ENCODE data around the gene CDH13.

Gene CDH13

GRCh38 chr16:83814659-83814985 lies 1187.9 kb downstream of the CDH13 start:
- H3K4me1 ChIP-seq (ENCODE audit: control insufficient read depth in 5 of 5, insufficient read depth in 5 of 5, low read length in 5 of 5): peaks cover 5 to 19% (median 18%) of the 10 kb centered on the region in 5 donors
- no peak overlapping the region for H3K27ac ChIP-seq (ENCODE audit: low read depth, low read length)
- peaks cover 7 to 24% (median 14%) of the 10 kb centered on the region in 5 donors for H3K36me3 ChIP-seq (ENCODE audit: control insufficient read depth in 5 of 5, insufficient read depth in 5 of 5, low read length in 5 of 5)
- no peaks in the 10 kb centered on the region for H3K27me3 ChIP-seq (ENCODE audit: control insufficient read depth in 5 of 5, insufficient read depth in 4 of 5, low read length in 5 of 5)
- peak overlapping the region in 2 of 5 donors; percentile 43 to 48 for H3K4me3 ChIP-seq (ENCODE audit: low read depth in 1 of 5, low read length in 5 of 5)
- H3K9ac ChIP-seq (ENCODE audit: low read length in 5 of 5): no peak overlapping the region
- no peaks in the 10 kb centered on the region for H3K9me3 ChIP-seq (ENCODE audit: control insufficient read depth in 5 of 5, low read length in 5 of 5)

DNA sequence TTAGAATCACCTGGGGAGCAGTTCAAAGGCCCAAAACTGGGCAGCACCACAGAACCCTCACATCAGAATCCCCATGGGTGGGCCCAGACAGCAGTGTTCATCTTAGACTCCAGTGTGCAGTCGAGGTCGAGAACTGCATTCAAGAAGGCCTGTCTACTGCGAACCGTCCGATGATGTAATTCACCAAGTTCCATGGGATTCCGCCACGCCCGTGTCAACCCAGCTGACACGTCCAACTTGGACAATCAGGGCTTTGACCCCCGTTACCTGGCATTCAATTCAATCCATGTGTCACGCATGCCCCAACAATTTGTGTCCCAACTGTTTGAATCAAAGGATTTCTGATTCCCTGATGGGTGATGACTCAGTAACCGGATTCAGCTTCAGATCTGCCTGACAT lies 1190.3 kb downstream of the CDH13 start:
- peaks cover 2 to 13% (median 11%) of the 10 kb centered on the region in 5 donors for H3K36me3 ChIP-seq (ENCODE audit: control insufficient read depth in 5 of 5, insufficient read depth in 5 of 5, low read length in 5 of 5)
- peaks cover 0 to 4% (median 0%) of the 10 kb centered on the region in 5 donors for H3K27me3 ChIP-seq (ENCODE audit: control insufficient read depth in 5 of 5, insufficient read depth in 4 of 5, low read length in 5 of 5)
- H3K4me3 ChIP-seq (ENCODE audit: low read depth in 1 of 5, low read length in 5 of 5): no peak overlapping the region
- H3K9me3 ChIP-seq (ENCODE audit: control insufficient read depth in 5 of 5, low read length in 5 of 5): no peaks in the 10 kb centered on the region
- no peak overlapping the region for H3K27ac ChIP-seq (ENCODE audit: low read depth, low read length)
- peaks cover 5 to 13% (median 12%) of the 10 kb centered on the region in 5 donors for H3K4me1 ChIP-seq (ENCODE audit: control insufficient read depth in 5 of 5, insufficient read depth in 5 of 5, low read length in 5 of 5)
- no peak overlapping the region for H3K9ac ChIP-seq (ENCODE audit: low read length in 5 of 5)

DNA sequence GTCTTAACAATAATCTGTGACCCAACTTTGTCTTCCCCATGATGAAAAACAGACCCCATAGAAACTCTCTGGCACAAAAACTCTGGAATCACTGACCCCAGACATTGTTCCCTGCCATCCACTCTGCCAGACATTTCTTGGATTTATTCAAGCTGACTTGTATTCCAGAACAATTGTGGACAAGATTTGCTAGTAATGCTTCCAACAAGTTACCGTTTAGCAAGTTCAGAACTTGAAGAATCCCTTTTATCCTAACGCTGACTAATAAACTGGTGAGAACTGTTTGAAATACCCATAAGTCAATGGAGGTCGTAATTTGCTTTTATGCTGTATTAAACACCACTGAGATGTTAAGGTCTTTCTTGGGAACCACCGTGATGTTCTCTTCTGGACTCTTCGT lies 1191.5 kb downstream of the CDH13 start:
- Histone ChIP-seq H3K27ac (ENCODE audit: low read depth, low read length) (no peak overlapping the region), H3K36me3 (ENCODE audit: control insufficient read depth in 5 of 5, insufficient read depth in 5 of 5, low read length in 5 of 5) (peaks cover 0 to under 1% (median under 1%) of the 10 kb centered on the region in 5 donors), H3K9me3 (ENCODE audit: control insufficient read depth in 5 of 5, low read length in 5 of 5) (no peaks in the 10 kb centered on the region)

GRCh38 chr16:83819361-83819760 lies 1192.6 kb downstream of the CDH13 start:
- H3K9me3 ChIP-seq (ENCODE audit: control insufficient read depth in 5 of 5, low read length in 5 of 5): no peaks in the 10 kb centered on the region
- no peak overlapping the region for H3K9ac ChIP-seq (ENCODE audit: low read length in 5 of 5)
- H3K4me3 ChIP-seq (ENCODE audit: low read depth in 1 of 5, low read length in 5 of 5): no peak overlapping the region
- peaks cover under 1 to 7% (median 4%) of the 10 kb centered on the region in 5 donors for H3K4me1 ChIP-seq (ENCODE audit: control insufficient read depth in 5 of 5, insufficient read depth in 5 of 5, low read length in 5 of 5)
- H3K27me3 ChIP-seq (ENCODE audit: control insufficient read depth in 5 of 5, insufficient read depth in 4 of 5, low read length in 5 of 5): peaks cover 0 to 4% (median 0%) of the 10 kb centered on the region in 5 donors
- no peak overlapping the region for H3K27ac ChIP-seq (ENCODE audit: low read depth, low read length)
- no peaks in the 10 kb centered on the region for H3K36me3 ChIP-seq (ENCODE audit: control insufficient read depth in 5 of 5, insufficient read depth in 5 of 5, low read length in 5 of 5)

More for the DNA sequence above, 1191.5 kb downstream of the CDH13 start:
- Histone ChIP-seq H3K4me3 (ENCODE audit: low read depth in 1 of 5, low read length in 5 of 5) (no peak overlapping the region), H3K27me3 (ENCODE audit: control insufficient read depth in 5 of 5, insufficient read depth in 4 of 5, low read length in 5 of 5) (peaks cover 0 to 4% (median 0%) of the 10 kb centered on the region in 5 donors), H3K4me1 (ENCODE audit: control insufficient read depth in 5 of 5, insufficient read depth in 5 of 5, low read length in 5 of 5) (peaks cover 5 to 13% (median 12%) of the 10 kb centered on the region in 5 donors), H3K9ac (ENCODE audit: low read length in 5 of 5) (no peak overlapping the region)

- Histone ChIP-seq H3K9ac (ENCODE audit: low read length in 5 of 5) (no peak overlapping the region), H3K4me1 (ENCODE audit: control insufficient read depth in 5 of 5, insufficient read depth in 5 of 5, low read length in 5 of 5) (peaks cover 0 to 6% (median 3%) of the 10 kb centered on the region in 5 donors), H3K4me3 (ENCODE audit: low read depth in 1 of 5, low read length in 5 of 5) (no peak overlapping the region), H3K27ac (ENCODE audit: low read depth, low read length) (no peak overlapping the region), H3K27me3 (ENCODE audit: control insufficient read depth in 5 of 5, insufficient read depth in 4 of 5, low read length in 5 of 5) (peaks cover 0 to 7% (median 3%) of the 10 kb centered on the region in 5 donors), H3K9me3 (ENCODE audit: control insufficient read depth in 5 of 5, low read length in 5 of 5) (no peaks in the 10 kb centered on the region), H3K36me3 (ENCODE audit: control insufficient read depth in 5 of 5, insufficient read depth in 5 of 5, low read length in 5 of 5) (no peaks in the 10 kb centered on the region)
Observed at GRCh38 chr16:83826146-83826913, 1199.6 kb downstream of the CDH13 start.

DNA sequence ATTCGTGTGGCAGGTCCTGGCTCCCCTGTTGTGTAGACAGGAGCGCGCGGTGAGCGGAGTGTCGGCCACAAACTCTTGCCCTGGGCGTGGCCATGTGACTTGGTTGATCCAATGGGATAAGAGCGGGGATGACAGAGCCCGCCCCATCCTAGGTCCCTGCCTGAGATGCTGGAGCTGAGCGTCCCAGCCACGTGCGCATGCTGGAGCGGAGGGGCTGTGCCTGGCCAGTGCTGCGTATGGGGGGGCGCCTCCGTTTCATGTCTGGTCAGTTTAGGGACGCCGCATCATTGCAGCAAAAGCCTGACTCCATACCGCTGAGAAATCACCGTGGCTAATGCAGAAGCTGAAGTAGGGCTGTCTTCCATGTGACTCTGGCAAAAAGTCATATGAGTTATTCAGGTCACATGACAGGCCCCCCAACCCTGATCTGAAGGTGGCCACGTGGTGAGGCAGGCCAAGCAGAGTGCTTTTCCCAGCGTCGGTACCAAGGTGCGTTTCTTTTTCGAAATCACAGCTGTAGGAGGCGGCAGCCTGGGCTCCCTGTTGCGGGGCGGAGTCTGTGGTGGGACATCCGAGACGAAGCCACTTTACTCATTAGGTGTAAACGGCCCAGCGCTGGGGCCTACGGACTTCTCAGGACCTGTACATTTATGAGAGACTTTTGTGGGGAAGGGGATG lies 1203.5 kb downstream of the CDH13 start:
- no peaks in the 10 kb centered on the region for H3K36me3 ChIP-seq (ENCODE audit: control insufficient read depth in 5 of 5, insufficient read depth in 5 of 5, low read length in 5 of 5)
- H3K27me3 ChIP-seq (ENCODE audit: control insufficient read depth in 5 of 5, insufficient read depth in 4 of 5, low read length in 5 of 5): peaks cover 0 to 7% (median 3%) of the 10 kb centered on the region in 5 donors
- H3K4me3 ChIP-seq (ENCODE audit: low read depth in 1 of 5, low read length in 5 of 5): no peak overlapping the region
- H3K9me3 ChIP-seq (ENCODE audit: control insufficient read depth in 5 of 5, low read length in 5 of 5): no peaks in the 10 kb centered on the region
- H3K4me1 ChIP-seq (ENCODE audit: control insufficient read depth in 5 of 5, insufficient read depth in 5 of 5, low read length in 5 of 5): peaks cover 0 to 6% (median 3%) of the 10 kb centered on the region in 5 donors
- no peak overlapping the region for H3K27ac ChIP-seq (ENCODE audit: low read depth, low read length)
- no peak overlapping the region for H3K9ac ChIP-seq (ENCODE audit: low read length in 5 of 5)

- Histone ChIP-seq H3K27ac (ENCODE audit: low read depth, low read length) (no peak overlapping the region), H3K9ac (ENCODE audit: low read length in 5 of 5) (no peak overlapping the region), H3K4me3 (ENCODE audit: low read depth in 1 of 5, low read length in 5 of 5) (no peak overlapping the region)
Observed at GRCh38 chr16:83830769-83831455, 1204.1 kb downstream of the CDH13 start.

GRCh38 chr16:83831456-83831987 lies 1204.8 kb downstream of the CDH13 start:
- Histone ChIP-seq H3K27me3 (ENCODE audit: control insufficient read depth in 5 of 5, insufficient read depth in 4 of 5, low read length in 5 of 5) (peaks cover 0 to 7% (median 3%) of the 10 kb centered on the region in 5 donors), H3K4me3 (ENCODE audit: low read depth in 1 of 5, low read length in 5 of 5) (no peak overlapping the region), H3K9me3 (ENCODE audit: control insufficient read depth in 5 of 5, low read length in 5 of 5) (no peaks in the 10 kb centered on the region), H3K36me3 (ENCODE audit: control insufficient read depth in 5 of 5, insufficient read depth in 5 of 5, low read length in 5 of 5) (no peaks in the 10 kb centered on the region), H3K27ac (ENCODE audit: low read depth, low read length) (no peak overlapping the region), H3K9ac (ENCODE audit: low read length in 5 of 5) (no peak overlapping the region), H3K4me1 (ENCODE audit: control insufficient read depth in 5 of 5, insufficient read depth in 5 of 5, low read length in 5 of 5) (no peaks in the 10 kb centered on the region)

More at GRCh38 chr16:83830769-83831455, 1204.1 kb downstream of the CDH13 start:
- Histone ChIP-seq H3K4me1 (ENCODE audit: control insufficient read depth in 5 of 5, insufficient read depth in 5 of 5, low read length in 5 of 5) (peaks cover 0 to 4% (median 1%) of the 10 kb centered on the region in 5 donors), H3K27me3 (ENCODE audit: control insufficient read depth in 5 of 5, insufficient read depth in 4 of 5, low read length in 5 of 5) (peaks cover 0 to 7% (median 3%) of the 10 kb centered on the region in 5 donors), H3K9me3 (ENCODE audit: control insufficient read depth in 5 of 5, low read length in 5 of 5) (no peaks in the 10 kb centered on the region), H3K36me3 (ENCODE audit: control insufficient read depth in 5 of 5, insufficient read depth in 5 of 5, low read length in 5 of 5) (no peaks in the 10 kb centered on the region)

DNA sequence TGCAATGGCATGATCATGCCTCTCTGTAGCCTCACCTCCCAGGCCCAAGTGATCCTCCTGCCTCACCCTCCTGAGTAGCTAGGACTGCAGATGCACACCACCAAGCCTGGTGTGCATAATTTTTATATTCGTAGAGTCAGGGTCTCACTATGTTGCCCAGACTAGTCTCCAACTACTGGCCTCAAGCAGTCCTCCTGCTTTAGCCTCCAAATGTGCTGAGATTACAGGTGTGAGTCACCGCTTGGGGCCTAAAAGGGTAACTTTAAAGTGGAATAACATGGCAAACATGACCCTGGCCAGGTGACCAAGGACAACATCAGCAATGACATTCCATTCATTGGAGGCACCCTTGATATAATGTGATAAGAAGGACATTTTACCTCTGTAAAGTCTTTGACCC lies 1207.2 kb downstream of the CDH13 start:
- Histone ChIP-seq H3K4me3 (ENCODE audit: low read depth in 1 of 5, low read length in 5 of 5) (no peak overlapping the region), H3K9me3 (ENCODE audit: control insufficient read depth in 5 of 5, low read length in 5 of 5) (no peaks in the 10 kb centered on the region), H3K27me3 (ENCODE audit: control insufficient read depth in 5 of 5, insufficient read depth in 4 of 5, low read length in 5 of 5) (peaks cover 0 to 8% (median 0%) of the 10 kb centered on the region in 5 donors), H3K9ac (ENCODE audit: low read length in 5 of 5) (no peak overlapping the region), H3K27ac (ENCODE audit: low read depth, low read length) (no peak overlapping the region), H3K36me3 (ENCODE audit: control insufficient read depth in 5 of 5, insufficient read depth in 5 of 5, low read length in 5 of 5) (no peaks in the 10 kb centered on the region), H3K4me1 (ENCODE audit: control insufficient read depth in 5 of 5, insufficient read depth in 5 of 5, low read length in 5 of 5) (no peaks in the 10 kb centered on the region)
